SHP77 treated with DMSO at 0.1 percent for 48 hours (cell line): ENCODE measurements around the gene RFXANK.
"Not testable (repeated sequence)": the region's sequence is repeated elsewhere in the genome, so short reads cannot be mapped to it uniquely, and the experiment has no call there.

Experiments used
- DNase-seq: peaks from one replicate; lab custom pipeline; 2025; lab: John Stamatoyannopoulos, UW

RFXANK gene

GRCh38 chr19:19192078-19192882, at the start of gene RFXANK, which contains the start of gene BORCS8:
RFXANK (plus strand) TSS chr19:19192258; CDS start chr19:19193947, 1,689 bp downstream.
BORCS8 (minus strand) TSS chr19:19192152; CDS start chr19:19192117, 35 bp downstream.
- DNase-seq: peak; percentile 98

GRCh38 chr19:19142347-19142746, 49.7 kb upstream of the RFXANK start:
- no peak for DNase-seq

DNA sequence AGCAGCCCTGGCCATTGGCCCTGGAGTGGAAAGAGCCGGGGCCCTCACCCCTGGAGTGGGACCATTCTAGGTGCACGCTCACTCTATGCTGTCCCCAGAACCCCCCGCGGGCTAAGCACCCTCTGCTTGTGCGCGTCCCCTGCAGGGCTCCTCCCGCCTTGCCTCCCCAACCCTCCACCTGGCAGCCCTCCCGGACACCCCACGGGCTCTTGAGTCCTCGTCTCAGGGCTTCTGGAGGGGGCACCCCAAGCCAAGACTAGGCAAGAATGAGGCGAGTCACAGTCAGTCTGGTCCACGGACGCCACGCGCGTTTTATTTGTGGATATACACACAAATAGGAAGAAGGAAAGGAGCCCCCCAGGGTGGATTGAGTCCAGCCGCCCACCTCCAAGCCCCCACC, 46.8 kb upstream of the RFXANK start:
- DNase-seq: no peak

DNA sequence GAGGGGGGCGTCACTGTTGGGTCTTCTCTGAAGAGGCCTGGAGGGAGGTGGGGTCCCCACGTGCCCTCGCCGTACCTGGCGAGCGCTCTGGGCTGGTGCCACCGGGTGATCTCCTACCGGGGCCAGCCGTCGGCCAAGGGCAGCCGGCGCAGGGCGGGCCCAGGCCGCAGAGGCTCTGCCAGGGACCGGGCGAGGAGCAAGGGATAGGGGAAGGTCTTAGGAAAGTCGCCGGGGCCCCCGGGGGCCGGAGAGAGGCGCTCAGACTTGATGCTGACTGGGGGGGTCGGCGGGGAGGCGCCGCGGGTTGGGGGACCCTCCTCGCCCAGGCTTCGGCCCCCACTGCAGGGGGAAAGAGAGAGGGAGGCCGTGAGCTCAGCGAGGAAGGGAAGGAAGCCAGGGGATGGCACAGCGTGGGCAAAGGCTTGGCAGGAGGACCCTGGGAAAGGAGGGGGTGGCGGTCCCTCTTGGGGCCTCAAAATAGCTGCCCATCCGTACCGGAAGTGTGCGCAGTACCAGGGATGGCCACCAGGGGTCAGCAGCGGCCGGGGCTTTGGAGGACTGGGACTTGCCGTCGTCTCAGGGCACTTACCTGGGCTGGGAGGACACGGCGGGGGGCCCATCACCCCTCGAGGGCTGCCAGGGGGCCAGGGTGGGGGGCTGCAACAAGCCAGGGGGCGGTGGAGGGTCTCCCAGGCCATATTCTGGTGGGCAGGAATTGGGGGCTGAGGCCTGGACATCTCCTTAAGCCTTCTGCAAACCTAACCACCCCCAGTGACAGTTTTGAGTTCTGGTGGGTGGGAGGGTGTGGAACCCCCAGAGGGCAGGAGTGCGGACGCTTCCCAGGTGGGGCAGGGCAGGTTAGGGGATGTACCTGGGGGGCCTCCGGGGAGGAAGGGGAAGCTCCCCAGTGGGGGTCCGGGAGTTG, 46.1 kb upstream of the RFXANK start:
- no peak for DNase-seq

DNA sequence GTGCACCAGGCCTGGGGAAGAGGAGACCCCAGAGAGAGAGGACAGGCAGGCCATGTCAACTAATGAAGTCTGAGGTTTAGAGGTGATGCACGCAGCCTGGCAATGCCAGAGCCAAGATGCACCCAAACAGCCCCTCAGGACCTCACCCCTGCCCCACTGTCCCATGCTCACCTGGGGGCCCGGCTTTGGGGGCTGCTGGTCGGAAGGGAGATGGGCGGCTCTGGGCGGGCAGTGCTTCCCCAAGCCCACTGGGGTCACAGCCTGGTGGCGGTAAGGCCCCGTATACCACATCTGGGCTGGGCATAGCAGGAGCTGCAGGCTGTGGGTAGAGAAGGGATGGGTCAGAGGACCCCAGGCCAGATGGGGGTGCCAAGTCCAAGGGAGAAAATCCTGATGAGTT, 45.2 kb upstream of the RFXANK start:
- DNase-seq: no peak

GRCh38 chr19:19147344-19147743, 44.7 kb upstream of the RFXANK start:
- no peak for DNase-seq

- DNase-seq: not testable (repeated sequence)
These were observed 43.6 kb upstream of the RFXANK start for GRCh38 chr19:19148504-19148903.

GRCh38 chr19:19149435-19149834, 42.6 kb upstream of the RFXANK start:
- DNase-seq: no peak

DNA sequence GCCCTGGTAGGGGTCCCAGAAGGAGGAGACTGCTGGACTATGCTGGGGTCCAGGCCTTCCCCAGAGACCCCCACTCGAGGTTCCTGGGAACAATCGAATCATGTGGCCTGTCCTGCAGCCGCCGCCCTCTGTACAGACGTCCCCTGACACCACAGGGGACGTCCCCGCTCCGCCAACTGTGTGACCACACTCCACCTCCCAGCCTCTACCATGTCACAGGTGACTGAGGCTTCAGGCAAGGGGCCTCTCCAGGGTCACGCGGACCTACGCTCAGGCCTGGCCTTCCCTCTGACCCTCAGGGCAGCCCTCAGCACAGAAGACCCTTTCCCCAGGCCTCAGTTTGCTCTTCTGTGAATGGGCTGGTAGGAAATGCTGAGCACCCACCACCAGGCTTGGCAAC, 40.6 kb upstream of the RFXANK start:
- no peak for DNase-seq

DNA sequence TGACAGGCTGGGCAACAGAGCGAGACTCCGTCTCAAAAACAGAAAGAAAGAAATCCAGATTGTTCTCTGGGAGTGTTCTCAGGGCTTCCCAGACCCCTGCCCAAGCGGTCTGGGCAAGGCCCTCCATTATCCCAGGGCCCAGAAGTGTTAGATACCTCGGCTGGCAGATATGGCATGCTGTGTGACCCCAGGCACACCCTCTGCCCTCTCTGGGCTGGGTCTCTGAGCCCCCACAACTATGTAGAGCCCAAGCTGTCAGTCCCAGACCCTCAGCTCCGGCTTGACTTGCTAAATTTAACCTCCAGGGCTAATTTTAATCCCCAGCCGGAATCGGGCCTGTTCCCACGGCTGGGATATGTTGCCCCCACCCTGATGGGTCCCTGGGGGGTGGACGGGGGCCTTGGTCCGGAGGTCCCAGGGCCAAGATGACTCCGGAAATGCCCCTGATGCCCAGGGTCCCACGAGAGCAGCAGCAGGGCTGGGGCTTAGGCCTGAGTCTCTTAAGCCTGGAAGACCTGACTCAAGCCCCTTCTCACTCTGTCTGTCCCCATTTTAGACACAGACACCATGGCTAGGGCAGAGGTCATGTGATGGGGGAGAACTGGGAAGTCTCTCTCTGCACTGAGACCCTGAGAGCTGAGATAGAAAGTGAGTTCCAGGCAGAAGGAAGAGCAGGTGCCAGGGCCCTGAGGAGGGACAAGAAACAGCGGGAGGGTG, 39.2 kb upstream of the RFXANK start:
- no peak for DNase-seq

GRCh38 chr19:19154768-19155494, 37.1 kb upstream of the RFXANK start:
- no peak for DNase-seq

DNA sequence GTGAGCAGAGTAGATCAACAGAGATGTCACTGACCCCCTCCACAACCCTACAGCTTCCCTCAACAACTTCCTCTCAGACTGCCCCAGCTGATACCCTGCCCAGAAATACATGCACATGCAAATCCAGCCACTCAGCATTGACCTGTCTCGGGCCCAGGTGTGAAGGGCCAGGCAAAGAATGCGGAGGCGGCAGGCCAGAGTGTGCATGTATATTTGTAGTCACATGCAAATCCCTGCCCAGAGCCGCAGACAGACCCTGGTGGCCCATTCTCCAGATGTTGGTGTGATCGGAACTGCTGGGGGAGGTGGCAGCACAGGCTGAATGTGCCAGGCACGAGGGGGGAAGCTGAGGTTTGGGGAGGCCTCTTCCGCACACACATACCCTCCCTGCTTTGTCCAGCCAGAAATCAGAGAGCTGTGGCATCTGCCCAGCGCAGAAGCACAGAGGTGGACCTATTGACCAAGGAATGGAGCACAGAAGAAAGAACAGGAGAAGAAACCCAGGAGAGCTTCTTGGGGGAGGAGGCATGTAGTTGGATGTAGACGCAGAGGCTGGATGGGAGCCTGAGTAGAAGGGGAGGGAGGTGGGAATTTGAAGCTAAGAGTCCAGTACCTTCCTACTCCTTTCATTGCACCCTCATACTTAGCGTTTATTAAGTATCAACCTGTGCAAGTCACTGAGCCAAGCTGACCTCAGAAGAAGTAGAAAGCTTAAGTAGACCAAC, 36.4 kb upstream of the RFXANK start:
- no peak for DNase-seq

- no peak for DNase-seq
These were observed 34.2 kb upstream of the RFXANK start for GRCh38 chr19:19157808-19158207.

DNA sequence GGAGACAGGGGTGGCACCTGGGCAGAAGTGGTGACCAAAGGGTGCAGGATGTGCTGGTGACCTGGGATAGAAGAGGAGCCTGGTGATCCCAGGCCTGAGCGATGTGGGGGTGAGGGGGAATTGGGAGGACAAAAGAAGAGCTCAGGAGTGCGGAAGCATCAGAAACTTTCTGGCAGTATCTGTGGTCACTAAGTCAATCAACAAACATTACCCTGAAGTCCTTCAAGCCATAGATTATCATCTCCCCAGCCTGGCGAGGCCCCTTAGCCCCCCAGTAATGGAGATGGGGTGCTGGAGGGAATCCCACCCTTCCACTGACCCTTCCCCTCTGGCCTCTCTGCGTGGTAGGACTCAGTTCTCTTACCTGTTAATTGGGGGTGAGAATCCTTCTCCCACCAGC, 32.5 kb upstream of the RFXANK start:
- DNase-seq: no peak

DNA sequence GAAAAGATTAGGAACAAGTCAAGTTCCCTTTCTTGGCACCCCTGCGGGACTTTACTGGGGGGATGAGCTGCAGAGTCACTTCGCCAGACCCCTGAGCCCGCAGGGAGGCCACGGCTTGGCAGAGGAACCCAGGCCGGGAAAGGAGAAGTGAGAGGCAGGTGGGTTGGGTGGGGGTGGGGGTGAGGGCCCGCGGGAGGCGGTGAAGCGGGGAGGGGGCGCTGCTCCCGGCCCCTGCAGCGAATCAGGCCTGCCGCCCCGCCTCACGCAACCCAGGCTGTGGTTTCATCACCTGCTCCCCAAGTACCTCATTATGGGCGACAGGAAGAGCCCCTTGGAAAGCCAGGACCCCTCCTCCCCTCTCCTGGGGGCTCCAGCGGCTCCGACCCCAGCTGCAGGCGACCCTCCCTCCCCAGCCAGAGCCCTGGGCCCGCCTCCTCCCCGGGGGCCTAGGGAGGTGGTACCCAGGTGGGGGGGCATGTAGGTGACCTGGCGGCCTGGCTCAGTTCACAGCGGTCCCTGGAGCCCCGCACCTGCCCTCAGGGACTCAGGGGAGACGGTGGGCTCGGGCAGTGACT, 31.5 kb upstream of the RFXANK start:
- DNase-seq: no peak

- no peak for DNase-seq
These were observed 29.6 kb upstream of the RFXANK start for GRCh38 chr19:19162495-19162894.

DNA sequence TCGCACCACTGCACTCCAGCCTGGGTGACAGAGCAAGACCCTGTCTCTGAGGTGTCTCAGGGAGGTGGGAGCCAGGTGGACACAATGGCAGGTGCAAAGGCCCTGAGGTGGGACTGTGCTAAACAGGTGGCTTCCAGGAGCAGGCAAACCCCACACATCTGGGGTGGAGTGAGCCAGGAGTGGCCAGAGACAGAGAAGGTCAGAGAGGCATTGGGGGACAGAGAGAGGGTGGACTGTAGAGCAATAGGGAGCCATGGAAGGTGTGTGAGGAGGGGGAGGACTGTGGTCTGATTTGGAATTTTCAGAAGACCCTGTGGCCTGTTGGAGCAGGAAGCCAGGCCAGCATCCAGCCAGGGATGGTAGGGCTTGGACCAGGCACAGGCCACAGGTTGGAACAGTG, 26.7 kb upstream of the RFXANK start:
- no peak for DNase-seq

DNA sequence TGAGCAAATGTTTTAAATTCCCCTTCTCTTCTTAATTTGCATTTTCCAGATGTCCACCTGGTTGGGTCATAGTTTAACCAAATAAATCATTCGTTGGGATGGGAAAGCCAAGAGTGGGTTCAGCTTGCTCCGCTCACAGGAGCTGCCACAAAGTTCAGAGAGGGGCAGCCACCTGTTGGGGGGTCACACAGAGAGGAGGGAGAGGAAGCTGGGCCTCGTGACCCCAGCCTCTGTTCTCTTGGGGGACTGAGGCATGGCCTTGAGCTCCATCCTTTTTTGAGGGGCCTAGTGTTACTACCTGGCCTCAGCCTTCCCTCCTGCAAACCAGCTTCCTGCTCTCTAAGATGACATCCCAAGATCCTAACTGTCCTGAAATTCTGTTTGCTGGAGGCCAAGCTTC, 24.4 kb upstream of the RFXANK start:
- DNase-seq: no peak

DNA sequence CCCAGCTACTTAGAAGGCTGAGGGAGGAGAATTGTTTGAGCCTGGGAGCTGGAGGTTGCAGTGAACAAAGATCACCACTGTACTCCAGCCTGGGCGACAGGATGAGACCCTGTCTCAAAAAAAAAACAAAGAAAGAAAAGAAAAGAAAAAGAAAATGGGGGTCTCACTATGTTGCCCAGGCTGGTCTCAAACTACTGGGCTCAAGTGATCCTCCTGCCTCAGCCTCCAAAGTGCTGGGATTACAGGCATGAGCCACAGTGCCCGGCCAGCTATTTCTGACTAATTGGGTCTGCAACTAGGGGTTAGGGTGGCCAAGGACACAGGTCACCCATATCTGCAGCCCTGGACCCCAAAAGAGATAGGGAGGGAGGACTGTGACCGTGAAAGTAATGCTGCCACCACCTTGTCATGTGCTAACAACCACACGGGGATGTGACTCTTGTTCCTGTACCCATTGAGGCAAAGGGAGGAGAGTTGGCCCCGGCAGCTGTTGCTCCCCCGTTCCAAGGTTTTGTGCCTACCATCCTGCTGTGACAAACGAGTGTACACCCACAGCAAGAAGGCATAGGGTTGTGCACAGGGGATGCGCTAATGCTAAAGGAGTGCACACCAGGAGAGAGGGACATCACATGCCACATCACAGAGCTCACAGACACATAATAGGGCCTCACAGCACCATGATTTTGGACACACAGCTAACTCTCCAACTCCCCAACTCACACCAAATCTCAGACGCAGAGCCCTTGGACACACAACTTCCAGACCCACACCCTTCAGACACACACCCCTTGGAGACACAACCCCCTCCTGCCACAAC, 22.6 kb upstream of the RFXANK start:
- DNase-seq: no peak
